Measurements from ENCODE around the gene DNMBP. TPM values are rescaled to one million over a fixed set of nuclear protein-coding genes. Genes with fewer than 3 reads are reported as not detected.
A peak's percentile ranks its signal among the peaks of the same experiment; 100 is the strongest.
"Not testable (repeated sequence)": the region's sequence is repeated elsewhere in the genome, so short reads cannot be mapped to it uniquely, and the experiment has no call there.

DNMBP gene
- total RNA-seq, 1 experiment from 2014 or later = 14.4 TPM

DNA sequence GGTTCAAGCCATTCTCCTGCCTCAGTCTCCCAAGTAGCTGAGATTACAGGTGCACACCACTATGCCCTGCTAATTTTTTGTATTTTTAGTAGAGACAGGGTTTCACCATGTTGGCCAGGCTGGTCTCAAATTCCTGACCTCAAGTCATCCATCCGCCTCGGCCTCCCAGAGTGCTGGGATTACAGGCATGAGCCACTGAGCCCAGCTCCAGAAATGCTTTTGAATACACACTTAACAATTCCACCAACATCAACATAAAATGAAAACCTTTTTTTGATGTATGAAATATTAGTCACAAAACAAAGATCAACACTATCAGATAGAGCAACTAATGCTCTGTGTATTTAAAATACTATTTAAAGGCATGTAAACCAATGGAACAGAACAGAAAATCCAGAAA lies 63.7 kb downstream of the DNMBP start:
- DNase-seq (ENCODE audit: low spot score) = not testable (repeated sequence)

DNA sequence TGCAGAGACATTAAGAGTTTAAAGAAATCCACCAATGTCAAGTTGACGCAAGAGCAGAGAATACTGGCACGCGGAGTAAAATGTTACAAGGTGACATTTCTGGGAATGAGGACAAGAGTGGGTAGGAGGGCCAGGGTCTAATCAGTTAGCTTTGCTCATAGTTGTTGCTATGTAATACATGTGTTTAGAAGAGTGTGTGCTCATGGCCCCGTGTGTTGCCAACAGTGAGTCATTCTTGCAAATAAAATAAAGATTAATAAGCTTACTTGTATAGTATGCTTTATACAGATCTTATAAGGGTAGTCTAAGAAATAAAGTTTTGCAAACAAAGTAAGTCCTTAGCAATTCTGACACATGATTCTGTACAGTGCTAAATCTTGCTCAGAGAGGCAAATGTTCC lies 64.5 kb downstream of the DNMBP start:
- peak; percentile 74 for DNase-seq (ENCODE audit: low spot score)

DNA sequence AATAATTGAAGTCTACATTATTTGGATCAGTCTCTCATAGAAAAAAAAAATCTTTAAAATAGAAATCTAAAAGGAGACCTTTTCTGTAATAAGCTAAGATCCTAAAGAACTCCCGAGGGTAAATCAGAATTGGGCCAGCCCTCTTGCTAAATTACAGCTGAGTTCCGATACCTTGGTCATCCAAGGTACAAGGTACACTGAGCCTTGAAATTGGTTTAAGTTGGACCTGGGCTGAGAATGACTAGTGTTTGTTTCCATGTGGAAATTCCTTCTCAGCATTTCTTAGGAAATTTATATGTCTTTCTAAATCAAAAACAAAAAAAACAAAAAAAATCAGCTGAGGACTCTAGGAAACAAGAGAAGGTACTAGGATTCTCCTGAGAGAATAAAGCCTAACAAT lies 64.9 kb downstream of the DNMBP start:
- no peak for DNase-seq (ENCODE audit: low spot score)

DNA sequence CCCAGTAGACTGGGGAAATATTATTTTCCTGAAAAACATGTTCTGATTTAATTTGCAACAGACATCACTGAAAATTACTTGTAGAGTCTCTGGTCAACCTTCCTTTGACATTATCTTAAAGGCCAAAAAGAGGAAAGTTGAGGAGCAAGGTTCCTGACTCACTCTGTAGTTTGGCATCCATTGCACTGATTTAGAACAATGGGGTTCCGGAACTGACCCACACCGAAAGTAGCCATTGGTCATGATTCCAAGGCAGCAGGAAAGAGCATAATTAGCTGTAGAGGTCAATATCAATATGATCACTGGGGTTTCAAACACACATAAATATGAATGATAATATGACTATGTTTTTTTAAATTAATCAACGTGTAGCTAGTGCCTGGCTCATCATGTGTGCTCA lies 65.8 kb downstream of the DNMBP start:
- DNase-seq (ENCODE audit: low spot score) = no peak

DNA sequence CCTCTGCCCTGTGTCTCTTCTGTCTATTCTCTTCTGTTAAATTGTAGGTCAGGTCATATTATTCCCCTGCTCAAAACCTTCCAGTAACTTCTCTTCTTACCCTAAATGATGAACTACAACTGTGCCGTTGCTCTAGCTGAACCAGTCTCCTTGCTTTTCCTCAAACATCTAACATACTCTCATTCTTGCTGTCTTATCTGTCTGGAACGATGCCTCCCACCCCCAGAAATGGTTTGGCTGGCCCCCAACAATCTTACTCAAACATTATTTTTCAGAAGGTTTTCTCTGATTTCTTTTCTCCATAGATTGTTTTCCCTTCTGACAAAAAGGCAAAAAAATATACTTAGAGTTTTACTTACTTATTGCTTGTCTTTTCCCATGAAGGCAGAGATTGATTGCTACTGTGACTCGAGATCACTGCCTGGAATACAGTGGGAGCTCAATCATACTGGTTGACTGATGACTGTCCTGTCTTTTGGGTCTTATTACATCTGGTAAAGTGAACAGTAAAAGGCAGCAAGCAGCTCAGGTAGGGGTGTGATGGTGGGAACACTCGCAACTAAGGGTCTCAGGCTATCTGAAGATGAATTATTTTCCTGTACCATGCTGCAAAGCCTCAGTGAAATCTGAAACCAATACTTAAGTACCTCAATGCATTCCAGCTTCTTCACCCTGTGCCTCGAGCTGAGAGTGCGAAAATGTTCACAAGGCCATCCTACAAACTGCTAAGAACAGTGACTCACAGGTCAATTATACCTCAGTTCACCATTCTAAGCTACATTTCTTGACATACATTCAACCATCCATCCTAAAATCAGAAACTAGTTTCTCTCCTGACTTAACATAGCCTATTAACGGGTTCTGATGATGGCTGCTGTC lies 67.6 kb downstream of the DNMBP start:
- DNase-seq (ENCODE audit: low spot score) = no peak

DNA sequence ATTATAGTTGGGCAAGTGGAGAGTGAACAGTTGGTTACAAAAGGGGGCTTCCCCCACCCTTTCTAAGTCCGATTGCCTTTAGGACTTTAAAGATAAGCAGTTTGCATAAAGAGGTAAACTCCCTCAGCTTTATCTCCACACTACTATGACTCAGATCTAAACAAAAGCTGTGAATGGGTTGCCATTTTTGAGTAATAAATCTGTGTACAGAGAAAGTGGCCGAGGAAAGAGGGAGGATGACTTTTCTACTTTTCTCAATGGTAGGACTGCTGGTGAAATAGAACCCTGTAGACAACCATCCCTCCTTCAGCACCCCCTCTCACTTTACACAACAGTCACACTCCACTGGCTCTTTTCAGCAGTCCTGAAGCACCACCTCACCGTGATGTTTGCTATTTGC lies 71.2 kb downstream of the DNMBP start:
- no peak for DNase-seq (ENCODE audit: low spot score)

DNA sequence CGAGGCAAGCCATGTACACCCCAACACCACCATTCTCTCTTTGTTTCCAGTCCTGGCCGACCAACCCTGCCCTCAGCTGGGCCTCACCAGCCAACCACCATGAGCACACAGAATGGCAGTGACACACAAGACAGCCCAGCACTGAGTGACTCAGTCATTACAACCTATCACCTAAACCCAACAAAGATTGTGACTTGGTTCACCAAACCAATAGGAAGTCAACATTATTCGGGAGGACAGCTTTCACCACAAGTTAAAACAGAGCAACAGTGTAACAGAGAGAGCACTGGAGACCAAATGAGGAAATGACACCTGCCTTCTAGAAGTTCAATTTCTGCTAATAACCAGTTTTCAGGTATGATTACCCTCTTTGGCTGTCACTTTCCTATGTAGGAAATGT lies 72.1 kb downstream of the DNMBP start:
- DNase-seq (ENCODE audit: low spot score) = no peak

DNA sequence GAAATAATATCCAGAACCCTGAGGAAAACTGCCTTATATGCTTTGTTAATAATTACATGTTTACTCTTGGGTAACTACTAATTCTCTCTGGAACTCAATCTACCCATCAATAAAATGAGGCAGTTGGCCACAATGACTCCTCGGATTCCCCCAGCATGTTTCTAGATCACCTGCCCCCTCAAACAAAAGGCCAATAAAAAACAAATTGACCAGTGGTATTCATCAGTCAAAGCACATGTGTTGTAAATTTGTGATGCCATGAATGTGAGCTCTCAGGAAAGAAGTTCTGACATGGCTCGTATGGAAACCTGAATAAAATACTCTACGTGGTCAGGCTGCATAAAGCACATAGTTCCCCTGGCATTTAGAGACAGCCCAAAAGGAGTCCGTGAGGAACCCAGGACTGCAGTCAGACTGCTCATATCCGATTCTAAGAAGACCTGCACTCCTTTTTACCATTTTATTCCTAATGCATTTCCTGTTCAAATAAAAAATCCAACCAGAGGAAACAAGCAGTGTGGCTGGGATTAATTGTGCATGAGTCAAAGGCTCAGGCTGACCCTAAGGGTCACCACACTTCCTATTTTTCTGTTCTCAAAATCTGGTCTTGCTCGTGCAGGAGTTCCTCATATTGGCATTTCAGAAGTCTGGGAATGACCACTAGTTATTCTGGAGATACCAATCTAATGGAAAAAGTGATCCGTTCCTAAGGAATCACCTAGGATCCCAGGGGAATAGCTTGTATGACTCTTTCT lies 77.4 kb downstream of the DNMBP start:
- peak; percentile 38 for DNase-seq (ENCODE audit: low spot score)

DNA sequence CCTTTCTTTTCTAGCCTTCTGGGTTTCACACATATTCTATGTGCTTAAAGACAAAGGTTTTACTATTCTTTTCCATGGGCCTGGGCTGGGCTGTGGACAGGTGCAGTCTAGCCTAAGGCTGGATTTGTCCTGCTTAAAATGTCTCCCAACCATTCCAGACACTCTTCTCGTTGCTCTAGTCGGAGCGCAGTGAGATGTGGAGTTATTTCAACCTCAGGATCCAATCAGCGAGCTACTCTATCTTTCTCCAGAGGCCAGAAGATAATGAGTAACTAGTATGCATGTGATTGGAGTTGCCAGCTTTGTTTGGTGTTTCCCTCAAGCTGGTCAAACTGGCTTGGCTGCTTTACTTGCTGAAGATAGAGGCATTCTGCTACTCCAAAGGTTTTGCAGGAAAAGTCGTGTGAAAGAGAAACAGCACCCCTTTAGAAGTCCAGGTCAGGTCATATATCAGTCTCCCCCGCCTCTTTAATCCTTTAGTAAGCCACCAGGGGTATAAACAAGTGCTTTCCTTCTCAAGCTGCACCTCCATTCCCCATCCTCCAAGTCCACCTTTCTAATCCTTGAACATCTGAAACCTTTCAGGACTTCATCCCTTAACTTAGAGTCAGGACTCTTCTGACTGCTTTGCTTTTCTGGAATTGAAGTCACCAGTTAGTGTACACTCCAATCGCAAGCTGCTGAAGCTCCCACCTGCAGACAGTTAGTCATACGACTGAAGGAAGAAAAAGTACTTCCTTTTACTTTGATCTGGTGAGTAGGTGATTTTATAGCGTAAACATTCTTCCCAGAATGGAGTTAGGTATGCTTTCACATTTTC lies 78.8 kb downstream of the DNMBP start:
- DNase-seq (ENCODE audit: low spot score) = peak; percentile 98

DNA sequence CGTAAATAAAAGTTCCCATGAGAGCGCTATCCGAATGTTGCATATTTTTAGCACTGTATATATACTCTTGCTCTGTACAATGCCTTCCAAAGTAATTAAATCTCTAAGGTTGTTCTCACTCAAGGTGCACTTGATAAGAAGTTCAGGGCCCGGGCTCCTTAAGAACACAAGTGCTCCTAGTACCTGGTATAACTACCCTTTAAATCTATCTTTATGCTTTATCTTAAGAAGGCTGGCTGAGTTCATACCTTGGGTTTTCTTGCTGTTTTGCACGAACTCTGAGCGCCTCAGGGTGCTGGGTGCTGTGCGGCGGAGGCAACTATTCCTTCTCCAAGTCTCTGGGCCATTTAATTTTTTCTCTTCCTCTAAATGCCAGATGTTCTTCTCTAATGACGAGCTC lies 80.4 kb downstream of the DNMBP start:
- DNase-seq (ENCODE audit: low spot score) = peak; percentile 48

DNA sequence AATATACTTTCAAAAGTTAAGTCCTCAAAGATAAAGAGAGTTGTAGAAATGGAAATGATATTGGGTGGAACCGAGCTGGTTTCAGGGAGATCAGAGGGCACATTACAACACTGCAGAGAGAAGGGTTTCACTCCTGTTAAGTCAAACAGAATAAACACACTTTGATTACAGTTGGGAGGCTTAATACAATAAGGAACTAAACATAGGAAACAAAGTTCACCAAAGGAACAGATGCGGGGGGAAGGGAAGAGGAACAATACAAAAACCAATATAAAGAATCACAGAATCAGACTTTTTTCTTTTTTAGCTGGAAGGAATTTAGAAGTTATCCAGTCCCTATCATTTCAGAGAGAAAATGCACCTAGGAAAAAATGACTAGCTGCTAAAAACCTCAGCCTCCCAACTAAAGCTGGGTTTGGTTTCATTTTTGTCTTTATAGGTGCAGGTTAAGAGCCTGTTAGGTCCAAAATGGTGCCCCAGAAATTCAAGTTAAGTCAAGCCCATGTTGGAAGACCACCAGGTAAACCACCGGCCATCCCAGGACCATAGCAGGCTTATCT lies 81.9 kb downstream of the DNMBP start:
- peak; percentile 69 for DNase-seq (ENCODE audit: low spot score)

DNA sequence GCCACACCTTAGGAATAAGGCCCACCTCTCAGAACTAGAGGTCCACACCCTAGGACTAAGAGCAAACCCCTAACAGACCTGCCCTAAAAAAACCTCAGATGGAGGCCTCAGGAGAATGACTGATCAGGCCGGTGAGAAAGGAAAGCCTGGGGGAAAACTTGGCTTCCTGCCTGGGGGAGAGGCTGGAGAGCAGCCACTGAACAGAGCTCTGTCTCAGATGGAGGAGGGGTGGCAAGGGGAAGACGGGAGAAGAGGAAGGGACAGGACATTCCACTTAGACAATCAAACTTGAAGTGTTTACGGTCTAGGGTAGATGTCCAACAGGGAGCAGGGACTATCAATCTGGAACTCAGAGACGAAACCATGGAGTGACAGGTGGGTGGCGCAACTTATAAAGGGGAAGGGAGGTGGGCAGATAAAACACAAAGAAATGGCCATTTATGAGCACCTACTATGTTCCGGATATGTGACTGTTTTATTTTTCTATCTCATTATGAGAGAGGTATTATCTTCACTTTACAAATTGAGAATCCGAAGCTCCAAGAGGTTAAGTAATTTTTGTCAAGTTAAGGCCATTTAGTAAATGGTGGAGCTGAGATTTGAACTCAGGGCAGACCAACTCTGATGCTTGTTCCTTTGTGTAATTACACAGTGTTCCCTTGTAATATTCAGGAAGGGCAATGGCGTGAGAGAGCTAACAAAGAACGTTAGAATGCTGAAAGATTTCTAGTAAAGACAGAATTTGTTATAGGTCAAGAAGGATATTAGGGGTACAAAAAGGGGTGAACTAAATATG lies 82.6 kb downstream of the DNMBP start:
- DNase-seq (ENCODE audit: low spot score) = peak; percentile 59

DNA sequence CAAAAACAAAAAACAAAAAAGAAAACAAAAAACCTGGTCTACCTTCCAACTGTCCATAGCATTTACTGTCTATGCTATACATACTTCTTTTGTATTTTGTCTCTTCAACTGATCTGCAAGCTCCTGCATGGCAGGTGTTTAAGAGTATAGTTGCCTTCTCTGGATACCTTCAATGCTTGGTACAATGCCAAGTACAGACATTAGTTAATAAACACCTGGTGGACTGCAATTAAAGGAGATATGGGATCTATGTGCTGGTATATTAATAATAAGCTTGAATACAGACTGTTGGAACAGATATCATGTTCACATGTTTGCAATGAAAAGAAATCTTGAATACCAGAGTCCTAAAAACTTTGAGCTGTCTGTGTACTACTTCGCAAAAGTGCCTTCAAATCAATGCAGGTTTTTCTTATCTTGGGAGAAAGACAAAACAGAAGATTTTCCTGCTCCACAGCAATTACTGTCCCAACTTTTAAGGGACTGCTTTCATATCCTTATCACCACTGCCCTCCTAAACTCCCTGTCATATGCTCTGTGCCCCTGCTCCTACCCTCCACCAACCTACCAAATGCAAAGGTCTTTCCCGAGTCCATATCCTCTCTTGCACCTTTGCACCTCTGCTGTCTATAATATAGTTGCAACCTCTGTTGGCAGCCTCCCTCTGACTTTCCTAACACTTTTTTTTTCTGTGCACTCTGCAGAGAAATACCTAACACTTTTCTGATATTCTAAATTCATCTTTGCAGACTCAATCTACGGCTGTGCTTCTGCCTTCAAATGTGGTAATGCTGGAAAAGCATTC lies 85.1 kb downstream of the DNMBP start:
- peak; percentile 51 for DNase-seq (ENCODE audit: low spot score)

DNA sequence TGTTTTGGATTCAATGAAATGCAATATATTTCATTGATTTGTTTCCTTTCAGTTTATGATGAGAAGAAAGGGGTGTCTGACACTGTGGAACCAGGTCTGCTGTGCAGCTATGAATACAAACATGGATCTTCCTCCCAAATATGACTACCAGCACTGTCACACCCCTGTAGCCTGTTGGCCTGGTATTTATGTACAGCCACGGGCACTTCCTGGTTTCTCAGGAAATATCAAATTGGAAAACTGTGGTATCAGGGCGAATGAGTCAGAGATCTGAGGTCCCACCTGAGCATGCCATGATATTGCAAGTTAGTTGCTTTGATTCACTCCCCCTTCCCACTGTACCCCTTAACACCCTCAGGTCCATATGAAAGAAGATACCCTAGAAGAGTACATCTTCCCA lies 87.8 kb downstream of the DNMBP start:
- no peak for DNase-seq (ENCODE audit: low spot score)

DNA sequence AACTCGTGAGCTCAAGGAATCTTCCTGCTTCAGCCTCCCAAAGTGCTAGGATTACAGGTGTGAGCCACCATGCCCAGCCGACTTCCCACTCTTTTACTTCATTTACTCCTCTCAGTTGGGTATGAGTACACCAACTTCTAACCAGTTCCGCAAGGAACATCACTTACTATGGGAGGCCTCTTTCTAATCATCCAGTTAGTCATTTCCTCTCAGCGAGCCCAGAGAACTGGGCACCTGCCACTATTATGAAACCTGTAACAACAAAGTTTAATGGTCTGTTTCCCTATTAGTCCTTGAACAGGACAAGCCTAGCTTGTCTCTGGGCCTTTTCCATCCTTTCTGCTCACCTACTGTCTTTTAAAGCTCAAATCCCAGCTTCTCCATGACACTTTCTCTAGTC lies 88.8 kb downstream of the DNMBP start:
- no peak for DNase-seq (ENCODE audit: low spot score)

DNA sequence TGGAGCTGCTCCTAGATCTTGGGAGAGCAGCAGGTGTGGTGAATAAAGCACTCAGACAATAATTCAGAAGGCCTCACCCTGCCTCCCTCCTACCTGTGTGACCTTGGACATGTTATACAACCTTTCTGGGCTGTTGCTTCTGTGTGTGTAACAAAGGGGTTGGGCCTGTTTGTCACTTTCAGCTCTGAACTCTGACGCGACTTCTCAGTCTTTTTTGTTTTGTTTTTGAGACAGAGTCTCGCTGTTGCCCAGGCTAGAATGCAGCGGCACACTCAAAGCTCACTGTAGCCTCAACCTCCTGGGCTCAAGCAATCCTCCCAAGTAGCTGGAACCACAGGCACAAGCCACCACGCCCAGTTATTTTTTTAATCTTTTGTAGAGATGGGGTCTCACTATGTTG lies 89.3 kb downstream of the DNMBP start:
- no peak for DNase-seq (ENCODE audit: low spot score)

DNA sequence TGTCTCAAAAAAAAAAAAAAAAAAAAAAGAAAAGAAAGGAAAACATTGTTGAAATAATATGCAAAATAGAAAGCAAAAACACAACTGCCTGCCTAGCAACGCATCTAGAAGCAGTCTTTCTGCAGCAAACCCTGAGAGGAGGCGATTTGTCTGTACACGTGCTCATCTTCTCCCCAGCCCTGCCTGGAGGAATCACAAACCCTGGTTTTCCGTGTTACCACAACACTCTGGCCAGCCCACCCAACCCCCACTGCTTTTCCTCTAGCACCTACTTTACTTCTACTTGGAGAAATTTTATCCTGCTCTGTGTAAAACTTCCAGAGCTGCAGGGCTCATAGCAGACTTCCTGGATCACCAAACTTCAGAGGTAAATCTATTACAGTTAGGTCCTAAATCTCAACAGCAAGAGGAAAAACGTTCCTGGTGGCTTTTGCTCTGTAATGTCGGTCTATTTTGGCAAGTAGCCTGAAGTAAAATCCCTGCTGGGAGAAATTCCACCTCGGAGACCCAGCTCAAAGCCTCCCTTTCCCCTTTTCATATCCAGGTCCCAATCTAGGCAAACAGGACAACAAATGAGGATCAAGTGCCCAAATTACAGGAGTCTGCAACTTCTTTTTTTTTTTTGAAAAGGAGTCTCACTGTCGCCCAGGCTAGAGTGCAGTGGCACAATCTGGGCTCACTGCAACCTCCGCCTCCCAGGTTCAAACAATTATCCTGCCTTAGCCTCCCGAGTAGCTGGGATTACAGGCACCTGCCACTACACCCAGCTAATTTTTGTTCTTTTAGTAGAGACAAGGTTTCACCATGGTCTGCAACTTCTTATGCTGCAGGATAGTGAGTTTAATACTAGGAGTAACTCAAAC lies 91.6 kb downstream of the DNMBP start:
- DNase-seq (ENCODE audit: low spot score) = no peak

DNA sequence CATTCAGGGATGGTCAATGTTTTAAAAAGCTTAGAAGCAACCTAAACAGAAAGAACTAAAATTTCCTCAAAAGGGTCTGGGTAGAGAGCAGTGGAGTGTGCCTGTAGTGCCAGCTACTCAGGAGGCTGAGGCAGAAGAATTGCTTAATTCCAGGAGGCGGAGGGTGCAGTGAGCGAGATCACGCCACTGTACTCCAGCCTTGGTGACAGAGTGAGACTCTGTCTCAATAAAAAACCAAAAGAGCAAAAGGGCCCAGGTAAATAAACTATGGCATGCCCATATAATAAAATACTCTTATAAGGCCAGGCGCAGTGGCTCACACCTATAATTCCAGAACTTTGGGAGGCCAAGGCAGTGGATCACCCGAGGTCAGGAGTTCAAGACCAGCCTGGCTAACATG lies 93.0 kb downstream of the DNMBP start:
- DNase-seq (ENCODE audit: low spot score) = no peak

DNA sequence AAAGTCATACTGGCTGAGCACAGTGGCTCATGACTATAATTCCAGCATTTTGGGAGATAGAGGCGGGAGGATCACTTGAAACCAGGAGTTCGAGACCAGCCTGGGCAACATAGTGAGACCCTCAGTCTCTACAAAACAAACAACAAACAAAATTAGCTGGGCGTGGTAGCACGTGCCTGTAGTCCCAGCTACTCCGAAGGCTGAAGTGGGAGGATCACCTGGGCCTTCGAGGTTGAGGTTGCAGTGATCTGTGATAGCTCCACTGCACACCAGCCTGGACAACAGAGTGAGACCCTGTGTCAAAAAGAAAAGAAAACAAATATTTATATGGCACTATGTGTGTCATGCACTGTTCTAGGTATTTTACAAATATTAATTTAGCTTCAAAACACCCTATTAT lies 94.3 kb downstream of the DNMBP start:
- no peak for DNase-seq (ENCODE audit: low spot score)
